ENCODE measurements around the gene BTBD2.
A peak's percentile ranks its signal among the peaks of the same experiment; 100 is the strongest.

The BTBD2 gene

DNA sequence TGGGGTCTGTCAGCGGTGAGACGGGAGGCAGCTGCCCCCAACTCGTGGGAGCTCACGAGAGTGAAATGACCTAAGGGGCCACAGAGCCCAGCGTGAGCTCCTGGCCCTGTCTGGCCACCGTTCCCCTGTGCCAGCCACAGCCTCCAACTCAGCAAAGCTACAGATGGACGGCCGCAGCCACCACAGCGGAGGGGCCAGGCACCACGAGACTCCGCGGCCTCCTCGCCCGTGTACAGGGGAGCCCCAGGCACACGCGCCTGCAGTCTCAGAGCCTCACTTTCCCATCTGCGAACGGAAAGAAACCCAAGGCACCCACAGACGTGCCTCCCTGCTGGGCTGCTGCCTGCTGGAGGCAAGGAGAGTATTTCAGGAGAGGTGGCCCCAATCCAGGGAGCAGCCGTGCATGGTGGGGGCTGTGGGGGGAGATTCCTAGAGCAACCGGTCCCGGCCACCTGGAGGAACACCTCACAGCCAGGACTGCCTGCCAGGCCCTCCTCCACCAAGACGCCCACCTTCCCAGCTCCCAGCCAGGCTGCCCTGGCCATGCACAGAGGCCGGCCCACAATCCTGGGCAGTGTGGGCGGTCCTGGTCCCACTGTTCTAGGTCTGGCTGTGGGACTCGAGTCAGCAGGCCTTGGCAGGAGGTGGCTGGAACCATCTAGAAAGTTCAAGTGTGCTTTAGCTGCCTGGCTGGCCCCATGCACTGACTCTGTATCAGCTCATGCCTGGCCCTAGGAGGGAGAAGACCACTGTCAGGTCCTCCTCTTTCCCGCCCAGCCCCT is 33.6 kb upstream of the BTBD2 start:
- DNase-seq (ENCODE audit: insufficient read length) = no peak
- FAIRE-seq = no peak

DNA sequence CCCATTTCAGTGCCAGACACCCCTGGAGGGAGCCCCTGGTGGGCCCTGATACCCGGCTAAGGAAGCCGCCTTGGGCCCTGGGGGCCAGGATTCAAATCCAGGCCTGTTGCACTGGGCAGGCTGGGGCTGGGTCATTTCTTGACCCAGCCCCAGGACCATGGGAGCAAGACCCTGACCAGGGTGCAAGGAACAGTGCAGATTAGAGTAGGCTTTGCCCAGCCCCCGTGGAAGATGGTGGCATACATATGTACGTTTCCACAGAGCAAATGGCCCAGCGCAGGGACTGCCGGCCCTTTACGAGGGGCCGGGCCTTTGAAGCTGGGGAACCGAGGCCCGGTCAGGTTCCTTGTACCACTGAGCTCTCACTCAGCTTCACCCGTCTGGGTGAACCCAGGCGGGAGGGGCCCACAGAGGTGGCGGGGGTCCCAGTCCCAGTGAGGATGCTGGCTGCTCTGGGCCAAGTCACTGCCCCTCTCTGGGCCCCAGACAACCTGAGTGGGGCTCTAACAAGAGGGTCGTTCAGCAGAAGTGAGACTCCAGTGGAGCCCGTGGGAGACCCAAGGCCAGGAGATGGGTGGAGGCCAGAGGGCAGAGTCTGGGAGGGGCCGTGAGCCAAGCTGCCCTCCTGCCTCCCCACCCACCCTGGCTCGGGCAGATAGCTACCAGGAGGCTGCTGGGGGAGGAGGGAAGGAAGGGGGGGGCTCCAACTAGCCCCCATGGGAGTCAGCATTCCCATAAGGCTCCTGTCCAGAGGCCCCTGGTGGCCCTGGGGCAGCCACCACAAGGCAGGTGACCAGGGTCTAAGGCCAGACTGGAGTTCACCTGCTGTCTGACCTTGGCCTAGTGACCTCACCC is 32.8 kb upstream of the BTBD2 start:
- FAIRE-seq (peak; percentile 64), DNase-seq (ENCODE audit: insufficient read length) (no peak)
- TF ChIP-seq POLR2AphosphoS5 (IDR thresholded peaks at IDR 0.05; ENCODE audit: low read depth, low read length) (no peak), POLR2A (IDR thresholded peaks at IDR 0.05; ENCODE audit: low read depth, low read length) (no peak), TAF1 (IDR thresholded peaks at IDR 0.05; ENCODE audit: borderline replicate concordance, low read depth, low read length) (no peak)

More for the DNA sequence above, 33.6 kb upstream of the BTBD2 start:
- TF ChIP-seq POLR2AphosphoS5 (IDR thresholded peaks at IDR 0.05; ENCODE audit: low read depth, low read length) = no peak
- no peak; the same call in 1 of the 2 replicates for TF ChIP-seq POLR2A (IDR thresholded peaks at IDR 0.05; ENCODE audit: low read depth, low read length)
- TF ChIP-seq TAF1 (IDR thresholded peaks at IDR 0.05; ENCODE audit: borderline replicate concordance, low read depth, low read length) = no peak

DNA sequence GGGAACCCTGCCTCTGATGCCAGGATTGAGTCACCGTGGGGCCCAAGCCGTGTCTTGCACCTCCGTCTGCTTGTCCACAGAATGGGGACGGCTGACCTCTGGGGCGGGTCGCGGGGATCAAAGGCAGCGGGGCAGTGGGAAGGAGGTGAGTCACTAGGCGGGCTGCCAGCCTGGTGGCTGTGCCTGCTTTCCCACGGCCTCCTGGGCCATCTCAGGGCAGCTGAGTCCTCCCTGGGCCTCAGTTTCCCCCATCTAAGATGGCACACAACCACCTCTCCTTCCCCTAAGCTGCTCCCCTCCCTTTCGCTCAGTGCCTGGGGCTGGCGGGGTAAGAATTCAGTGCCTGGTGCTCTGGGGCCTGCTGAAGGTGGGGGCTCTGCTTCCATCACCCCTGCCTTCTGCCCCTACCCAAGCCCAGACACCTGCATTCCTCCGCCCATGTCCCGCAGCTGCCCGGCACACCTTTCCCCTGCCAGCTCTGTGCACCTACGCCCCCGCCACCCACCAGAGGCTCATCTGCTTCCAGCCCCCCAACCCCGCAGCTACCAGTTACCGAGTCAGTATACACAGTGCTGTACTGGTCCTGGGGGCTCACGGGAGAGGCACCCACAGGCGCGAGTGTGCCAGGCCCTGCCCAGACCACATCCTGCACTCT is 32.1 kb upstream of the BTBD2 start:
- DNase-seq (ENCODE audit: insufficient read length) (no peak), FAIRE-seq (peak; percentile 17)
- TF ChIP-seq POLR2AphosphoS5 (IDR thresholded peaks at IDR 0.05; ENCODE audit: low read depth, low read length) (peak; percentile 71), TAF1 (IDR thresholded peaks at IDR 0.05; ENCODE audit: borderline replicate concordance, low read depth, low read length) (no peak), POLR2A (IDR thresholded peaks at IDR 0.05; ENCODE audit: low read depth, low read length) (peak; percentile 44; the same call in 1 of the 2 replicates)

DNA sequence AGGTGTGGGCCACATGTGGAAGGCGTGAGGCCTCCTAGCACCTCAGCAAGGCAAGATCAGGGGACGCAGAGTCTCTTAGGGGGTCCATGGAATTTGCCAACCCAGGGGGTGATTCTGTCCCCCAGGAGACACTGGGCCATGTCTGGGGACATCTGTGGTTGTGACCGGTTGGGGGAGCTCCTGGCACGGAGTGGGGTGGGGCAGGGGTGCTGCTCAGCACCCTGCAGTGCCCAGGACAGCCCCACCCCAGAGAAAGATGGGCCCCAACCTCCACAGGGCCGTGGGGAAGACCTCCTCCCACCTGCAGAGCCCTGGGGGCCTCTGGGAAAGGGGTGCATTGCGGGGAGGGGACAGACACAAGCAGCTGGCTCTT is 31.5 kb upstream of the BTBD2 start:
- FAIRE-seq = no peak
- no peak for DNase-seq (ENCODE audit: insufficient read length)
- TF ChIP-seq POLR2A (IDR thresholded peaks at IDR 0.05; ENCODE audit: low read depth, low read length) = no peak; the same call in 1 of the 2 replicates
- TF ChIP-seq POLR2AphosphoS5 (IDR thresholded peaks at IDR 0.05; ENCODE audit: low read depth, low read length) = no peak
- no peak for TF ChIP-seq TAF1 (IDR thresholded peaks at IDR 0.05; ENCODE audit: borderline replicate concordance, low read depth, low read length)

DNA sequence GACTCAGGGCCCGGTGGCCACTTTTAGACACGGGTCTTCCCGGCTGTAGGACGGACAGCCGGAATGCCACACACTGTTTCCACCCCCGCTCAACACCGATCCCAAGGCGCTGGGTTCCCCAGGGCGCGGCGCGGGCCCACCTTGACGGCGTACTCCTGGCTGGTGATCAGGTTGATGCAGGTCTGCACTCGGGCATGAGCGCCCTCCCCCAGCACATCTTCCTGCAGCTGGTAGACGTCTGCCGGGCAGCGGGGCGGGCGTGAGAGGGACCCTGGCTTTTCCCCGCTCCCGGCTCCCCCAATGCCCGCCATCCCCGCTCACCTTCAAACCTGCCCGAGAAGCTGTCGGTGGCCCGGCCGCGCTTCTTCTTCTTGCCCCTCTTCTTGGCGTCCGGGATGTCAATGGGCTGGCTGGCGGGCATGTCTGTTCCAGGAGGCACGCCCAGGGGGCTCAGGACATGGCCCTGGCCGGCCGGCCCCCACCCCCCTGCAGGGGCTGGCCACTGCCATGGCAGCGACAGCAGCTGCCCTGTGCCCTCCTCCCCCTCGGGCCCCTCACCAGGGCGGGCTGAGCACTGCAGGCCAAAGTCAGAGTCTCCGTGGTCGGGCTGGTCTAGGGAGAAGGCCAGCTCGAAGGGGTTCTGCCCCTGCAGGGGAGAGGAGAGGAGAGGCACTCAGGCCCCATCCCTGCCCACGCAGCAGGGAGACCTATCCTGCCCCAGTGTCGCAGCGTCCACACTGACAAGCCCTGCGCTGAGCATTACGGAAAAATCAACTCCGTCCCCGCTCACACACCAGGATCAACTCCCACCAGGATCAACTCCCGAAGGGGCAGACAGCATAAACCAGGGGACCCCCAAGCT is 30.8 kb upstream of the BTBD2 start:
- TF ChIP-seq TAF1 (IDR thresholded peaks at IDR 0.05; ENCODE audit: borderline replicate concordance, low read depth, low read length) (no peak), POLR2AphosphoS5 (IDR thresholded peaks at IDR 0.05; ENCODE audit: low read depth, low read length) (no peak; the same call in 1 of the 2 replicates), POLR2A (IDR thresholded peaks at IDR 0.05; ENCODE audit: low read depth, low read length) (peak; percentile 15)

DNA sequence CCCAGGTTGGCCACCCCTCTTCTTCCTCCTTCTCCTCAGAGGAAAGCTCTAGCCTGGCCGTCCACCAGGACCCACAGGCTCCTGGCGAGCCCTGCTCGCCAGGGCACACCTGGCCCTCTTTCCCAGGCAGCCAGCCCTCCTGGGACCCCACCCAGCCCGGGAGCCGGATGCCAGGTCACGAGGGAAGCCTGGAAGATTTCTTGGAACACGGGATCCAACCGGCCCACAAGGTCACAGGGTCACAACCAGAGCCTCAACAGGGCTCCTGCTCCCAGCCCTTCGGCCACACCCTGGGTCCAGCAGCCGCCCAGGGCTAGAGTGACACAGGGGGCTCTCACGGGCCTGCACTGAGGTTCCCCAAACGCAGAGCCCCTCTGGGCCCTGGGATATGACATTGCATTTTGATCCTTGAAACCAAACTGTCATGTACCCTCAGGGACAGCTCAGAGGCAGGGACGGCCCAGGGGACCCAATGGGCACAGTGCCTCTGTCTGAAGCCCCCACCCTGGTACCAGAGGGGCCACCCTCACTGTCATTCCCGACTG is 30.1 kb upstream of the BTBD2 start:
- FAIRE-seq = no peak
- TF ChIP-seq POLR2AphosphoS5 (IDR thresholded peaks at IDR 0.05; ENCODE audit: low read depth, low read length) (no peak), TAF1 (IDR thresholded peaks at IDR 0.05; ENCODE audit: borderline replicate concordance, low read depth, low read length) (no peak), POLR2A (IDR thresholded peaks at IDR 0.05; ENCODE audit: low read depth, low read length) (no peak)
- no peak for DNase-seq (ENCODE audit: insufficient read length)

More for the DNA sequence above, 30.8 kb upstream of the BTBD2 start:
- FAIRE-seq = no peak
- no peak for DNase-seq (ENCODE audit: insufficient read length)

DNA sequence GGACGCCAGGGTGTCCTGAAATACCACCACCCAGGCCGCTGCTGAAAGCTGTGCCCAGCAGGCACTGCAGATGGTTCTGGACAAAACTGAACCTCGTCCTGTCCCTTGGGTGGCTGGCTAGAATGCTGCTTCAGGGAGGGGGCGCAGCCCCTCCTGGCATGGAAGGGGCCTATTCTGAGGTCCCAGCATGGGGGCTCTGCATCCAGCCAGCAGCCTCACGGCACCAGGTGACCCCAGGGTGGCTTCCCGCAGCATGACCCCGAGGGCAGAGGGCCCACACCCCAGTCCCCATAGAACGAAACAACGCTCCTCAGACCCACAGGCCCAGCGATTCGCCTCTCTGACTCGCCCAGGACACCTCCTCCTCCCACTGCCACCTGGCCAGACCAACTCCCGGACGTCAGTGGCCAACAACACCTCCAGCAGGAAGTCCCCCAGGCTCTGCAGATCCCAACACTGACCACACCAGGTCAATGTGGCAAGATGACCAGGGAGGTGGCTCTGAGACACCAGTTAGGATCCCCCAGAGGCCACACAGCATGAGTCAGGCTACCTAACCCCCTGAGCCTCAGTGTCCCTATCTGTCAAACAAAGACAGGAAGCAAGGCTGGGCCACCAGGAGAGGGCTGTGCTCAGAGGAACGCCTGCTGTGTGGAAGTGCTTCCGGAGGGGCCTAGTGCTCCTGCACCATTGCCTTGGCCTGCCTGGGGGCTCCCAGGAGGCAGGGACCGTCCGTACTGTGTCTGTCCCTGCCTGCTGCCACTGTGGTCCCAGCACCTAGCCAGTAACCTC is 29.4 kb upstream of the BTBD2 start:
- no peak for TF ChIP-seq TAF1 (IDR thresholded peaks at IDR 0.05; ENCODE audit: borderline replicate concordance, low read depth, low read length)
- TF ChIP-seq POLR2AphosphoS5 (IDR thresholded peaks at IDR 0.05; ENCODE audit: low read depth, low read length) = no peak
- no peak for TF ChIP-seq POLR2A (IDR thresholded peaks at IDR 0.05; ENCODE audit: low read depth, low read length)
- FAIRE-seq = no peak
- no peak for DNase-seq (ENCODE audit: insufficient read length)

DNA sequence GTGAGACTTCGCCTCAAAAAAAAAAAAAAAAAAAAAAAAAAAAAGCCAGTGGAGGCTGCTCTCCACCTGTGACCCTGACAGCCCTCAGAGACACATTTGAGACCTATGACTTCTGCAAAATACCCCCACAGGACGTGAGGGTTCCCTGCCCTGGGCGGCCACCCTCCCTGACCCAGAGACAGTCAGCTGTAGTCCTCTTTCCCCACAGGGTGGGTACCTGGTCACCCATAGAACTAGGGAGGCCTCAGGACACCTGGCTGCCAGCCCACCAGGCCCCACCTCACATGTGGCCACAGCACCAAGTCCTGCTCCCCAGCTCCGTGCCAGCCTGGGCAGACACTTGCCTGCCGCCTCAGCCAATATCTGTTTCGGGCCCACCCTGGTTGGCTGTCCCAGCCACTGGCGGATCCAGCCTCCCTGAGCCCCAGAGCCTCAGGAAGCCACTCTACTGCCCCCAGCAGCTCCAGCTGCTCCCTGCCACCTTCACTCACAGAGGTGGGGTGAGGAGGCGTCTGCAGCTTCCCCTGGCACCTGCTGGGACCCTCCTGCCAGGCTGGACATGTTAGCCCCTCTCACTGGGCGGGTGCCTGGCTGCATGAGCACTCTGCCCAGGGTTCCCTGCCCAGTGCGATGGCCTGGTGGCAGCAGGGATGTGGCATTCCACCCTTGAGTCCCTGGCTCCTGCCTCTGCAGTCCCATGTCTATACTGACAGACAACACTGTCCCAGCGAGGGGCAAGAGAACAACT is 28.6 kb upstream of the BTBD2 start:
- no peak for FAIRE-seq
- no peak for DNase-seq (ENCODE audit: insufficient read length)
- no peak; the same call in 1 of the 2 replicates for TF ChIP-seq POLR2AphosphoS5 (IDR thresholded peaks at IDR 0.05; ENCODE audit: low read depth, low read length)
- no peak for TF ChIP-seq POLR2A (IDR thresholded peaks at IDR 0.05; ENCODE audit: low read depth, low read length)
- no peak for TF ChIP-seq TAF1 (IDR thresholded peaks at IDR 0.05; ENCODE audit: borderline replicate concordance, low read depth, low read length)

DNA sequence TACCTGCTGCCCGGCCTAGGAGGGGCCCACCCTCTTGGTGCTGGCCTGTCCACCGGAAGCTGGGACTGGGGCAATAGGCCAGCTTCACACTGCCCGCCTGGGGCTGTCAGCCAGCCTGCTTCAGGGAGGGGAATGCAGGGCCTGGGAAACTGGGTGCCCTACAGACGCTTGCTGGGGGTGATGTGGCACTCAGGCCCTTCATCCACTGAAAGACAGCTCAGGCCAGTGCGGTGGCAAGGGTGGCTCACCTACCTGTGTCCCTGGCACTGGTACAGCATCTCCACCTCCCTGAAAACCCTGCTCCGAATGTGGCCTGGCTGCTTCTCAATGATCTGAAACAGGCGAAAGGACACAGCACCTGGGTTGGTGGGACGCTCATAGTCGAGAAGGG is 27.7 kb upstream of the BTBD2 start:
- TF ChIP-seq POLR2A (IDR thresholded peaks at IDR 0.05; ENCODE audit: low read depth, low read length) = no peak
- TF ChIP-seq TAF1 (IDR thresholded peaks at IDR 0.05; ENCODE audit: borderline replicate concordance, low read depth, low read length) = no peak
- no peak for TF ChIP-seq POLR2AphosphoS5 (IDR thresholded peaks at IDR 0.05; ENCODE audit: low read depth, low read length)
- FAIRE-seq (no peak), DNase-seq (ENCODE audit: insufficient read length) (no peak)
